GM12878 (cell line): Measurements from ENCODE around the gene TRIM46. TPM values are rescaled to one million over a fixed set of nuclear protein-coding genes. Genes with fewer than 3 reads are reported as not detected.

Experiments
- ATAC-seq: fragments of 200-7000 bp; cut with Tn5 transposase; 3 replicates; pipeline ENCODE4 v1.9.1; 2020; ENCODE audit warnings: mild to moderate bottlenecking, moderate library complexity
- BruUV-seq: library from RNA; stranded (reverse); fragments of 400-500 nt; replicated peaks from 2 replicates; lab custom pipeline; 2021; lab: Mats Ljungman, UMichigan
- CTCF ChIA-PET: fragments of 300-600 bp; sonication (Branson Sonifier 250); formaldehyde crosslinking; extraction: SDS; loops from one replicate; lab custom pipeline; 2021; ENCODE audit warnings: inconsistent platforms; lab: Yijun Ruan, JAX
- POLR2A ChIA-PET: fragments of 350-600 bp; formaldehyde crosslinking; extraction: SDS; loops from one replicate; lab custom pipeline; 2021; ENCODE audit warnings: inconsistent platforms; lab: Charles Lee
- RAD21 ChIA-PET: fragments of 300-600 bp; sonication (Branson Sonifier 250); formaldehyde crosslinking; loops from one replicate; lab custom pipeline; 2023; ENCODE audit warnings: antibody characterized with exemption; ENCODE audit not compliant: unreplicated experiment; lab: Charles Lee
- SMC1A ChIA-PET: fragments of 300-600 bp; sonication (Branson Sonifier 250); formaldehyde crosslinking; loops from one replicate; lab custom pipeline; 2023; ENCODE audit not compliant: unreplicated experiment, uncharacterized antibody; lab: Charles Lee
- DNase-seq: peaks from one replicate; pipeline ENCODE4 v3.0.0-alpha.2; 2011; ENCODE audit warnings: low read depth, low spot score
- FAIRE-seq: peaks from 3 replicates; lab custom pipeline; 2011; peaks lifted over from hg19 to GRCh38; lab: Jason Lieb, UNC
- H2AFZ ChIP-seq: 2 replicates; pipeline ENCODE4 v1.6.0; 2011; ENCODE audit warnings: low read depth, low read length, control low read depth; ENCODE audit not compliant: control insufficient read depth
- H3K27ac ChIP-seq: 2 replicates; pipeline ENCODE4 v1.5.1; 2011; ENCODE audit warnings: control low read depth; ENCODE audit not compliant: control insufficient read depth, insufficient read depth
- H3K27me3 ChIP-seq, 2 experiments: replicated peaks in 1 of 2; 2 replicates each; pipeline versions ENCODE4 v1.6.0 to v1.6.1; 2011; ENCODE audit warnings: low read length in 1 of 2; ENCODE audit not compliant: control insufficient read depth in 2 of 2, insufficient read depth in 2 of 2
- H3K36me3 ChIP-seq, 2 experiments: 2 replicates each; pipeline ENCODE4 v1.5.1; 2011; ENCODE audit warnings: low read length in 1 of 2; ENCODE audit not compliant: control insufficient read depth in 2 of 2, insufficient read depth in 2 of 2
- H3K4me1 ChIP-seq: 2 replicates; pipeline ENCODE4 v1.6.1; 2011; ENCODE audit warnings: mild to moderate bottlenecking, low read length, moderate library complexity, mixed read lengths; ENCODE audit not compliant: control insufficient read depth, insufficient read depth
- H3K4me2 ChIP-seq: 2 replicates; pipeline ENCODE4 v1.6.0; 2011; ENCODE audit warnings: control low read depth; ENCODE audit not compliant: control insufficient read depth, insufficient read depth
- H3K4me3 ChIP-seq: fragments of 200-600 bp; sonication (generic); 2 replicates; pipeline ENCODE4 v1.5.1; 2016
- H3K79me2 ChIP-seq: 2 replicates; pipeline ENCODE4 v1.6.0; 2011; ENCODE audit warnings: low read length; ENCODE audit not compliant: control insufficient read depth, insufficient read depth
- H3K9ac ChIP-seq: 2 replicates; pipeline ENCODE4 v1.8.0; 2011; ENCODE audit warnings: low read length, control low read depth, mixed read lengths; ENCODE audit not compliant: control insufficient read depth, insufficient read depth
- H3K9me3 ChIP-seq: replicated peaks from 3 replicates; pipeline ENCODE4 v1.5.1; 2011; ENCODE audit warnings: mild to moderate bottlenecking, low read length; ENCODE audit not compliant: control insufficient read depth, insufficient read depth
- H4K20me1 ChIP-seq: 2 replicates; pipeline ENCODE4 v1.6.0; 2011; ENCODE audit not compliant: control insufficient read depth, insufficient read depth
- ATF3 ChIP-seq: IDR thresholded peaks from 2 replicates; pipeline ENCODE4 v1.6.1; 2011; ENCODE audit warnings: low read depth, mild to moderate bottlenecking, low read length, moderate library complexity, borderline replicate concordance; ENCODE audit errors: extremely low read depth
- BCLAF1 ChIP-seq: fragments of 450-650 bp; IDR thresholded peaks from 2 replicates; pipeline ENCODE4 v1.6.1; 2017; ENCODE audit warnings: antibody characterized with exemption, mild to moderate bottlenecking, moderate library complexity
- CBX5 ChIP-seq: sonication (generic); IDR thresholded peaks from 2 replicates; pipeline ENCODE4 v1.6.1; 2016; ENCODE audit warnings: low read depth, moderate library complexity, mild to moderate bottlenecking, inconsistent platforms
- CHD4 ChIP-seq: fragments of 200-600 bp; sonication (generic); IDR thresholded peaks from 2 replicates; pipeline ENCODE4 v1.6.1; 2016; ENCODE audit warnings: mild to moderate bottlenecking
- E2F4 ChIP-seq: IDR thresholded peaks from 2 replicates; pipeline ENCODE4 v1.6.1; 2012; ENCODE audit warnings: low read depth, low read length, improper control_type of control experiment
- HCFC1 ChIP-seq: fragments of 150-350 bp; IDR thresholded peaks from 2 replicates; pipeline ENCODE4 v1.6.1; 2014; ENCODE audit warnings: low read length
- NFYB ChIP-seq: IDR thresholded peaks from 2 replicates; pipeline ENCODE4 v1.6.1; 2011; ENCODE audit warnings: low read depth, mild to moderate bottlenecking, low read length, improper control_type of control experiment, moderate library complexity; ENCODE audit not compliant: insufficient read depth
- NRF1 ChIP-seq: conservative IDR thresholded peaks from 2 replicates; pipeline ENCODE4 v1.6.1; 2011; ENCODE audit warnings: mild to moderate bottlenecking, low read depth, low read length, improper control_type of control experiment
- PML ChIP-seq: IDR thresholded peaks from 2 replicates; pipeline ENCODE4 v1.6.1; 2012; ENCODE audit warnings: low read length, inconsistent platforms
- SIN3A ChIP-seq: IDR thresholded peaks from 2 replicates; pipeline ENCODE4 v1.6.1; 2012; ENCODE audit warnings: low read depth, low read length, improper control_type of control experiment
- SMC3 ChIP-seq: IDR thresholded peaks from 2 replicates; pipeline ENCODE4 v1.6.1; 2011; ENCODE audit warnings: low read length, improper control_type of control experiment, borderline replicate concordance
- TAF1 ChIP-seq: IDR thresholded peaks from 2 replicates; pipeline ENCODE4 v1.6.1; 2011; ENCODE audit warnings: mild to moderate bottlenecking, low read depth, low read length, borderline replicate concordance
- TARDBP ChIP-seq: IDR thresholded peaks from 2 replicates; pipeline ENCODE4 v1.6.1; 2016; ENCODE audit warnings: borderline replicate concordance
- TCF12 ChIP-seq: IDR thresholded peaks from 2 replicates; pipeline ENCODE4 v1.6.1; 2011; ENCODE audit warnings: low read depth, mild to moderate bottlenecking, low read length
- ZBED1 ChIP-seq: IDR thresholded peaks from 2 replicates; pipeline ENCODE4 v1.6.1; 2016; ENCODE audit warnings: borderline replicate concordance
- ZNF24 ChIP-seq: fragments of 450-650 bp; IDR thresholded peaks from 2 replicates; pipeline ENCODE4 v1.6.1; 2017; ENCODE audit warnings: antibody characterized with exemption, mild to moderate bottlenecking
- WGBS: methylation state at CpG from one replicate; pipeline ENCODE4 v1.1.6; 2016; ENCODE audit warnings: low lambda C conversion rate; ENCODE audit not compliant: insufficient replicate concordance, insufficient coverage; ENCODE audit errors: missing lambda C conversion rate; 5-methylcytosine and 5-hydroxymethylcytosine counted together
- in situ Hi-C: fragments of 300-500 bp; cut with MboI; formaldehyde crosslinking; loops from 9 replicates; pipeline ENCODE4 v1.14.3; 2018; ENCODE audit warnings: mixed read lengths
- intact Hi-C: fragments of 100-400 bp; cut with micrococcal nuclease; formaldehyde crosslinking; loops from one replicate; pipeline ENCODE4 v1.14.2; 2022; ENCODE audit not compliant: unreplicated experiment
- polyA plus RNA-seq, 11 experiments: library from polyadenylated mRNA; depleted of rRNA in 4 of 11; unstranded in 6 of 11; stranded (reverse) in 5 of 11; fragments of >200 nt; fragmentation: Nextera tagmentation in 4 of 11; fragmentation: Illumina TruSeq in 1 of 11; extraction: Ambion mirVana in 4 of 11; extraction: Trizol in 1 of 11; gene quantifications; 1 replicate in 1 of 11; 2 replicates in 10 of 11; pipeline versions ENCODE4 v1.2.1 to v1.2.3, GENCODE V29; 2011 to 2016; ENCODE audit warnings: inconsistent platforms in 2 of 11, missing spikeins in 2 of 11, low read depth in 1 of 11
- total RNA-seq, 4 experiments: library from RNA; depleted of rRNA in 3 of 4; stranded (reverse); fragments of >200 nt in 3 of 4; fragmentation: Illumina TruSeq in 1 of 4; extraction: Trizol in 1 of 4; gene quantifications; 2 replicates each; pipeline versions ENCODE4 v1.2.1 to v1.2.3, GENCODE V29; 2013 to 2021

The TRIM46 gene
- total and polyA plus RNA-seq, 10 of the 15 experiments (the other 5 are each of a cell fraction or from before 2014, with no cell fraction given) = 0.08 to 3.1 (median 0.97) TPM

GRCh38 chr1:155186794-155187455 is 13.3 kb downstream of the TRIM46 start:
- POLR2A ChIA-PET = interaction anchor here (0.6 to 2.8 kb wide), 4 partner anchors 7 to 41 kb away, joined by 3 to 23 read pairs (median 8); no protein-coding TSS in a partner anchor
- no peaks in the 10 kb centered on the region for H3K27me3 ChIP-seq
- H3K4me2 ChIP-seq = no peak overlapping the region
- H3K4me3 ChIP-seq = no peak overlapping the region
- no peaks in the 10 kb centered on the region for H3K79me2 ChIP-seq
- intact Hi-C loops = no loop called here
- no peak overlapping the region for H3K9ac ChIP-seq
- no peak overlapping the region for H2AFZ ChIP-seq
- no peak for FAIRE-seq
- SMC1A ChIA-PET = interaction anchor here (2.6 kb wide), 1 partner anchor 10 kb away, joined by 12 read pairs; no protein-coding TSS in a partner anchor
- in situ Hi-C loops = no loop called here
- no peaks in the 10 kb centered on the region for H4K20me1 ChIP-seq
- TF ChIP-seq TAF1 (no peak), PML (no peak), HCFC1 (no peak), TARDBP (no peak), BCLAF1 (no peak), SIN3A (no peak), ZNF24 (no peak), NFYB (no peak), ZBED1 (no peak), NRF1 (no peak), CHD4 (no peak), E2F4 (no peak), TCF12 (no peak), ATF3 (no peak), CBX5 (no peak), SMC3 (no peak)
- TF ChIP-seq, all 136 proteins: peak for 0
- H3K27ac ChIP-seq = no peak overlapping the region
- no peak for DNase-seq
- H3K36me3 ChIP-seq = no peaks in the 10 kb centered on the region
- BruUV-seq = no TSS peak
- RAD21 ChIA-PET = no interaction called here
- H3K9me3 ChIP-seq = no peaks in the 10 kb centered on the region
- CTCF ChIA-PET = interaction anchor here (1.0 to 1.8 kb wide), 2 partner anchors 14 to 38 kb away, joined by 4 to 9 read pairs; partner anchors contain the start of gene KRTCAP2
- H3K4me1 ChIP-seq = peaks cover 21% of the 10 kb centered on the region
- WGBS = 71% methylated on average over 14 of the region's 14 CpGs
- ATAC-seq = no peak
